Epithelial cell of esophagus (primary cell): ENCODE measurements around the gene WDR93.

ENCODE experiments used
- DNase-seq: peaks from one replicate; pipeline ENCODE4 v3.0.0; 2010; ENCODE audit warnings: low read depth
- H3K4me3 ChIP-seq: 2 replicates; pipeline ENCODE4 v1.5.1; 2011; ENCODE audit warnings: mild to moderate bottlenecking, low read length, control low read depth
- TF ChIP-seq, protein P1 (sequence below): IDR thresholded peaks from 2 replicates; pipeline ENCODE4 v1.5.1; 2011; ENCODE audit warnings: low read depth, mild to moderate bottlenecking, low read length, control low read depth, inconsistent platforms; ENCODE audit not compliant: insufficient read depth; ENCODE audit errors: missing control alignments

Gene WDR93

GRCh38 chr15:89776274-89777072, 85.9 kb downstream of the WDR93 start, which contains the start of gene MESP2:
Gene MESP2, plus strand, starts transcription at chr15:89776332. Its CDS starts 26 bp downstream, at chr15:89776358.
- peak; percentile 64 for DNase-seq
- TF ChIP-seq, protein P1, sequence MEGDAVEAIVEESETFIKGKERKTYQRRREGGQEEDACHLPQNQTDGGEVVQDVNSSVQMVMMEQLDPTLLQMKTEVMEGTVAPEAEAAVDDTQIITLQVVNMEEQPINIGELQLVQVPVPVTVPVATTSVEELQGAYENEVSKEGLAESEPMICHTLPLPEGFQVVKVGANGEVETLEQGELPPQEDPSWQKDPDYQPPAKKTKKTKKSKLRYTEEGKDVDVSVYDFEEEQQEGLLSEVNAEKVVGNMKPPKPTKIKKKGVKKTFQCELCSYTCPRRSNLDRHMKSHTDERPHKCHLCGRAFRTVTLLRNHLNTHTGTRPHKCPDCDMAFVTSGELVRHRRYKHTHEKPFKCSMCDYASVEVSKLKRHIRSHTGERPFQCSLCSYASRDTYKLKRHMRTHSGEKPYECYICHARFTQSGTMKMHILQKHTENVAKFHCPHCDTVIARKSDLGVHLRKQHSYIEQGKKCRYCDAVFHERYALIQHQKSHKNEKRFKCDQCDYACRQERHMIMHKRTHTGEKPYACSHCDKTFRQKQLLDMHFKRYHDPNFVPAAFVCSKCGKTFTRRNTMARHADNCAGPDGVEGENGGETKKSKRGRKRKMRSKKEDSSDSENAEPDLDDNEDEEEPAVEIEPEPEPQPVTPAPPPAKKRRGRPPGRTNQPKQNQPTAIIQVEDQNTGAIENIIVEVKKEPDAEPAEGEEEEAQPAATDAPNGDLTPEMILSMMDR, result no peak

DNA sequence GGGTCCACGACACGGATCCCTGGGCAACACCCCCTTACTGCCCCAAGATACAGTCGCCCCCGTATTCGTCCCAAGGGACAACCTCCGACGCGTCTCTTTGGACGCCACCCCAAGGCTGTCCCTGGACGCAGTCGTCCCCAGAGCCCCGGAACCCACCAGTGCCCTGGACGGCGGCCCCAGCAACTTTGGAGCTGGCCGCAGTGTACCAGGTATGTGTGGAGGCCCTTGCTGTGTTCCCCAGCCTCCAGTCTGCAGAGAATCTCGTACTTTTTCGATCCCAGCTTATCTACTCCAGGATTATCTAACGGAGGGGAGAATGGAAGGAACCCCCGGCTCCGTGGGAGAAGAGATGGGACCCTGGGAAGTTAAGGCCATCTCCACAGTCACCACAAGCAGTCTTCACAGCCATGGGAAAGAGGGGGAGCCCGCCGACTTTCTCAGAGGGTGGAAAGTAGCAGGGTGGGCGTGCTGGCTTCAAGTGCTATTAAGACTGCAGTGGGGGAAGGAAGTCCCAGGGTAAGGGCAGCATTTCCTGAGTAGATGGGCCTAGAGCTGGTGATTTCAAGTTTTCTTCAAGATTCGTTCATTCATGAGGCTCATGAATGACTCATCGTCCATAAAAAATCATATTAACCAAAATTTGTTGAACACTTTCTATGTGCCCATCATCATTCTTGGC, 86.6 kb downstream of the WDR93 start:
- no peak overlapping the region for H3K4me3 ChIP-seq
- DNase-seq, result no peak
- TF ChIP-seq, protein P1, result no peak

More at GRCh38 chr15:89776274-89777072, 85.9 kb downstream of the WDR93 start, which contains the start of gene MESP2:
- peak within 1 kb of the TSS; percentile 23 for H3K4me3 ChIP-seq

GRCh38 chr15:89777782-89778380, 87.3 kb downstream of the WDR93 start:
- TF ChIP-seq, protein P1, result no peak
- no peak for DNase-seq
- no peak overlapping the region for H3K4me3 ChIP-seq

- TF ChIP-seq, protein P1, result no peak
- DNase-seq, result no peak
- no peak overlapping the region for H3K4me3 ChIP-seq
Measured at GRCh38 chr15:89778861-89779260, 88.2 kb downstream of the WDR93 start.

DNA sequence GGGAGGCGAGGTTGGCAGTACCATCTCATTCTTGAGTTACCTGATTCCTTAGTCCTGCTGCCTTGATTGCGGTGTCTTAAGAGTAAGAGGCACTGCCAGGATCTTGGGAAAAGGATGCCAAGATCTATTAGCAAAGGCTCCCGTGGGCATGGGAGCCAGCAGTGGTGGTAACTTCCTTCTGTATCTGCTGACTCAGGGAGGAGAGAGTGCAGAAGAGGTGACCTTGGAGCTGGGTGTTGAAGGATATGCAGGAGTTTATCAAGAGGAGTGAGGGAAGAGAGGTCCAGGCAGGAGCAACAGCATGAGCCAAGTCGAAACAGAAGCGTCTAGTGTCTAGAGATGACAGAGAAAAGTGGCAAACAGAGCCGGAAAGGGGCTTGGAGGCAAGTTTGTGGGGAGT, 90.0 kb downstream of the WDR93 start:
- DNase-seq, result no peak
- H3K4me3 ChIP-seq, result no peak overlapping the region

GRCh38 chr15:89781055-89781454, 90.4 kb downstream of the WDR93 start:
- peak; percentile 83 for DNase-seq
- H3K4me3 ChIP-seq, result no peak overlapping the region
- TF ChIP-seq, protein P1, result no peak

More for the DNA sequence above, 90.0 kb downstream of the WDR93 start:
- TF ChIP-seq, protein P1, result no peak
